Stimulated activated CD8-positive, alpha-beta memory T cell treated with anti-CD3 and anti-CD28 coated beads, Interleukin-15, amount 100 ng/mL, for 24 hours (primary cell): ENCODE data around the gene CNN1.
"Not testable (repeated sequence)": the region's sequence is repeated elsewhere in the genome, so short reads cannot be mapped to it uniquely, and the experiment has no call there.

Experiments used
- DNase-seq: peaks from one replicate; pipeline ENCODE4 v3.0.0-alpha.2; 2020; ENCODE audit warnings: low read depth

The CNN1 gene

GRCh38 chr19:11566164-11566563 lies 27.5 kb downstream of the CNN1 start:
- DNase-seq = no peak

- no peak for DNase-seq
Observed at GRCh38 chr19:11570039-11570462, 31.4 kb downstream of the CNN1 start.

- DNase-seq = not testable (repeated sequence)
Observed at GRCh38 chr19:11573354-11573753, 34.7 kb downstream of the CNN1 start.

- not testable (repeated sequence) for DNase-seq
Observed at GRCh38 chr19:11573763-11574162, 35.1 kb downstream of the CNN1 start.

DNA sequence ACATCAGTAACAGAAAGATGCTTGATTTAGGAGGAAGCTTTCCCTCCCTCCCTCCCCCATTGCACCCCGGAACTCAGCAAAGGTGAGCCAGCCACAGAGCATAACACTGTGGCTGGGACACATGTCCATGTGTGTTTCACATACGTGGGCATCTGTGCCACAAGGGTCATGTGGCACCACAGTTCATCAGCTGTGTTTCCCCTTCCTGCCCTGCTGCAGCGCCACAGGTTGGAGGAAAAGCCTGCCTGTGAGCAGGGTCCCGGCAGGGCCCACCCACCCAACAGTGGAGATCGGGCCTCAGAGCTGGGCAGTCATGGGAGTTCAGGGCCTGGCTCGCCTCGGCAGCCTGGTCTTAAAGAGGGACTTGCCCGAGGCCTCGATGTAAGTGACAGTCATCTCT lies 36.0 kb downstream of the CNN1 start:
- DNase-seq = no peak

DNA sequence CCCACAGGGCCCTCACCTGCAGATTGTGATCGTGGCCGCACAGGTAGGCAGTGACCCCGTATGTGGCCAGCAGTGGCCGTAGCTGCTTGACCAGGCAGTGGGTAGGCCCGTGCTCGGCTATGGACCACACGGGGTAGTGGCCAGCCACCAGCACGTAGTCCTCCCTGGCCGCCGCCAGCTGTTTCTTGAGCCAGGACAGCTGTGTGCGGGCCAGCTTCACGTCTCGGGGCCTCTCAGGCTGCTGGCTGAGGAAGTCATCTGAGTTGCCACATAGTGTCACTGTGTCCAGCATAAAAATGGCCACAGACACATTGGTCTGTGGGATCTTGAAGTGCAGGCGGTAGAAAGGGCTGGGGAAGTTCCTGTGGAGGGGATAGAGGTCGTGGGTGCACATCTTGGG lies 37.6 kb downstream of the CNN1 start:
- DNase-seq = no peak

DNA sequence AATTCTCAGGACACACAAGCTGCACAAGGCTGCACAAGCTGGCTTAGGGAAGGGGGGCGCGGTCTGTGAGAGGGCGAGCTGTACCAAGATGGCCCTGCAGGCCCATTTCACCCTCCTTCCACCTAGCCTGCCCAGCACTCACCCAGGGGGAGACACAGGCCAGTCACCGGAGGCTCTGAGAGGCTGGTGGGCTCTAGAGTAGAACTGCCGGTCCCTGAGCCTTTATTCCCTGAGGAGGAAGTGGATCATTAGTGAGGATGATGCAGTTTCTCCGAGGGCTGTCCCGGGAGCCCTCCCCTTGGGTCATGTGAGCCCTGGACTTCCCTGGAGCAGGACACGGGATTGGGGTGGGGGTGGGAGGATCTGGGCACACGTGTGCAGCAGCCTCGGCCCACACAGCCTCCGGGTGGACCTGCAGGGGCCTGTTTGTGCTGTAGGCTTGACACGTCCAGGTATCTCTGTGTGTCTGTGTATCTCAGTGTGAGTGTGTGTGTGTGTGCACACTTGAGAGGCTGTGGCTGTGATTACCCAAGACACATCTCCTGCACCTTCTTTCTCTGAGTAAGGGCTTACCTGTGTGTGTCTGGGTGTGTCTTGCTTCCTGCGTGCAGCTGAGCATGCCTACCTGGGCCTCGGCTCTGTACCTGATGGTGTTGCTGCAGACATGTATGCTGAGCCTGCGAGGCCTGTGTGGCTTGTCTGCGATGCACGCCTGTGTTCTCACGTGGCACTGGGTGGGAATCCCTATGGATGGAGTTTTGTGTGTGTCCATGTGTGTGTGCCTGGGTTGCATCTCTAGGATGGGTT lies 39.0 kb downstream of the CNN1 start, which contains the start of gene ACP5:
ACP5 (minus strand) TSS at position 195 of the 807 bp plus-strand sequence. CDS start 328 bp downstream, outside the sequence.
- DNase-seq = no peak

DNA sequence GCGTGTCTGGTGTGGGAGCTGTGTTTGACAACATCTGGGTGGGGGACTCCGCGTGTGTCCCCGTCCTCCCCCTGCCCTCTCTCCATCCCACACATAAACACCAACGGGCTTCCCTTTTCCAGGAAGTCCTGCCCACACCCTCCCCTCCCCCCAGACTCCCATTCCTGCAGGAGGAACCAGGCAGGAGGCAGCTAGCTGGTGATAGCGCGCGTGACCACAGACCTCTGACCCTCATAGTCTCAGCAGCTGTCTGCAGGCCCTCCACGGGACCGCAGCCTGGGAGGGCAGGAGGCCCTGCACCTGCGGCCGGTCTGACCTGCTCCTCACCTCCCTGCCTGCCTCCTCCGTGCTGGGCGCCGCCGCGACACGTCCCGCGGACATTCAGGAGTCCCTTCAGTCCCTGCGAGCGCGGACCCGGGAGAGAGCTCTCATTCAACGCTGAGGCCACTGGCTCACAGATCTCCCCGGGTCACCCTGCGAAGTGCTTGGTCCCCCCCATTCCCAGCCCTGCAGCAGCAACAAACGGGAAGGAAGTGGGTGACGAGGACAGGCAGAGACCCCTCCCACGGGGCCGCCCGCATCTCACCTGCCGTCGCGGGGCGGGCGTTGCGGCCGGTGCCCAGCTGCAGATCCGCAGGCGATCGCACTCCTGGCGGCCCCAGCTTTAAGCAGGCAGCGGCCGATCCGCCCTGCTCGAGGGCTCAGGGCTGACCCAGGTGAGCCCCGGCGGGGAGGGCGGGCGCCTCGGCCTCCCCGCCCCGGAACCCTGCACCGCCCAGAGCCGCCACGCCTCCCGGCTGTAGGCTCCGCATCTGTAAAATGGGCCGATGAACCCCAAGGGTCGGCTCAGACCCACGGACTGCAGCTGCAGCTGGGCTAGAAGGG lies 39.8 kb downstream of the CNN1 start:
- DNase-seq = no peak

DNA sequence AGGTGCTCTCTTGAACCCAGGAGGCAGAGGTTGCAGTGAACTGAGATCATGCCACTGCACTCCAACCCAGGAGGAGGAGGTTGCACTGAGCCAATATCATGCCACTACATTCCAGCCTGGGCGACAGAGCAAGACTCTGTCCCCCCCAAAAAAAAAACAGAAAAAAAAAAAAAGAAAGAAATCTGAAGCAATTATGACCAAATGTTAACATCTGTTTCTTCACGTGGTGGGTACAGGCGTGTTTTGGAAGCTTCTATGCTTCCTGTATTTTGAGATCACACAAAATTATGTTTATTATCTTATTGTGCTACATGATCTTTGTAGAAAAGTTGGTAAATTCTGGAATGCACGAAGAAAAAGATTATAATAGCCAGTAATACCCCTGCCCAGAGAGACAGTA lies 41.5 kb downstream of the CNN1 start:
- no peak for DNase-seq

DNA sequence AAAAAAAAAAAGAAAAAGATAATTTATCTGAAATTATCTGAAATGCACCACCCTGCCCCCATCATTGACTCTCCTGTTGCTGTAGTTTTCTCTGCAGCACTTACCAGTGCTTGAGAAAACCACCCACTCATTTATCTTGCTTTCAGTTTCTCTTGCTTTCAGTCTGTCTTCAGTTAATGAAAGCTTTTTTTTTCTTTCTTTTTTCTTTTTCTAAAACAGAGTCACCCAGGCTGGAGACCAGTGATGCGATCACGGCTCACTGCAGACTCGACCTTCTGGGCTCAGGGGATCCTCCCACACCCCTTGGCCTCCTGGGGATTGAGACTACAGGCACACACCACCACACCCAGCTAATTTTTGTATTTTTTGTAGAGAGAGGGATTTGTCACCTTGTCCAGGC lies 43.1 kb downstream of the CNN1 start:
- DNase-seq = no peak

GRCh38 chr19:11586331-11586730 lies 47.7 kb downstream of the CNN1 start:
- no peak for DNase-seq

DNA sequence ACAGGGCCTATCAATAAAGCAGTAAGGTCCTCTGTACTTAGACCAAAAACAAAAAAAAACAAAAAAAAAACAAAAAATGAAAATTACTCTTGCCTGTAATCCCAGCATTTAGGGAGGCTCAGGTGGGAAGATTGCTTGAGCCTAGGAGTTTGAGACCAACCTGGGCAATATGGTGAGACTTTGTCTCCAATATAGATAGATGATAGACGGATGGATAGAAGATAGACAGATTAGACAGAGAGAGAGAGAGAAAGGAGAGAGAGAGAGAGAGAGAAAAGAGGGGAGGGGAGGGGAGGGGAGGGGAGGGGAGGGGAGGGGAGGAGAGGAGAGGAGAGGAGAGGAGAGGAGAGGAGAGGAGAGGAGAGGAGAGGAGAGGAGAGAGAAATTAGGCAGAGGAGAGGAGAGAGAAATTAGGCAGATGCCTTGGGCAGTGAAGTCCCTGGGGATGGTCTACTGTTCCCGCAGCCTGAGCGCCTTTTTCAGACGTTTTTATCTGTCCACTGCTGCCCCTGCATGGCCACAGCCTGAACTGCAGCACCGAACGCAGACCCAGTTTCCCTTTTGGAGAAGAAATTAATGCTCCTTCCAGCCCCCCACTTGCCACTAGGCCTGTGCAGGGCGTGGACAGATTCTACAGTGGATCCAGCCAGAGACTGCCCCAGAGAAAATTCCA lies 48.8 kb downstream of the CNN1 start:
- DNase-seq = peak; percentile 56

GRCh38 chr19:11587975-11588631 lies 49.5 kb downstream of the CNN1 start:
- DNase-seq = no peak

DNA sequence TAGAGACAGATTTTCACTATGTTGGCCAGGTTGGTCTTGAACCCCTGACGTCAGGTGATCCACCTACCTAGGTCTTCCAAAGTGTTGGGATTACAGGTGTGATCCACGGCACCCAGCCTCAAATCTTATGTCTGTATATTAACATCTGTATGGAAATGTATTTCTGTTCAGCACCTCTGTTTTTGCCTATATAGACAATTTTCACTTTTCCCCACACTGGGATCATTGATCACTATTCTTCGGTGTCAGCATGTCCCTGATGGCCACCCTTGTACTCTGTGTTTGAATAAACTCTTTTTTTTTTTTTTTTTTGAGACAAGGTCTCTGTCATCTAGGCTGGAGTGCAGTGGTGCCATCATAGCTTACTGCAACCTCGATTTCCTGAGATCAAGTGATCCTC lies 55.4 kb downstream of the CNN1 start:
- no peak for DNase-seq

- no peak for DNase-seq
Observed at GRCh38 chr19:11596156-11596555, 57.5 kb downstream of the CNN1 start.

DNA sequence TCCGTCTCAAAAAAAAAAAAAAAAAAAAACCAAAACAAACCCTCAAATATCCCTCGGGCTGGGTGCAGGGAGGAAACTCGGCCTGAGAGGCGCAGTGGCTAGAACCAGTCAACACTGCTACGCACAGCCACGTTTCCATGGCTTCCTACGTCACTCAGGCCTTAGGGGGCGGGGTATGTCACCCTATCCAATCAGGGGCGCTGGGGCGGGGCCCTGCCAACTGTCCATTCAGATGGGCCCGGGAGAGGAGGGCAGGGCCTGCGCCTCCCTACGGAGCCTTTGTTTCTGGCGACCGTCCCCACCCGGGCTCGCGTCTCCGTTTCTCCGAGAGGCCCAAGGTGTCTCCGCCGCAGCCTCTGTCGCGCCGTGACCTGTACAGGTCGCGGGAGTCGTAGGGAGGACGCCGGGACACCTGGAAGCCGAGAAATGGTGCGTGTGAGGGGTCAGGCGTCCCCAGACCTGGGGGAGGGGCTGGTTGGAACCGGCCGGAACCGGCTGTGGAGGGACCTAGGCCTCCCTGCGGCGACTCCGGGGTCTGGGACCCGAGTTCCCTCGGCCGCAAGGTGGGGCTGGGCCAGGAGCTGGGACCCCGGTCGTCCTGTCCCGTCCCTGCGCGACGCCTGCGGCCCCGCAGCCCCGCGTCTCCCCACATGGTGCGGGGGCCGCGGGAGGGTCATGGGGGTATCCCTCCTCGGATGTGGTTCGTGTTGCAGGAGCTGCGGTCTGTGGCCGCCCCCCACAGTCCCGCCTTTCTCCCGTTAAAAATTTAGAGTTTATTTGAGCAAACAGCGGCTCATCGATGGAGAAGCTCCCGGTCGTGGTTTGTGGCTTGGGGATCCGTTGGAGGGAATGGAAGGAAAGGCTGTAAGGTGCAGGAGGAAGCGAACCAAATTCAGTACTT lies 58.8 kb downstream of the CNN1 start, which contains the start of gene ZNF627:
ZNF627 (plus strand) TSS at position 282 of the 901 bp plus-strand sequence; CDS start at position 427, 145 bp downstream.
- DNase-seq = peak; percentile 80

DNA sequence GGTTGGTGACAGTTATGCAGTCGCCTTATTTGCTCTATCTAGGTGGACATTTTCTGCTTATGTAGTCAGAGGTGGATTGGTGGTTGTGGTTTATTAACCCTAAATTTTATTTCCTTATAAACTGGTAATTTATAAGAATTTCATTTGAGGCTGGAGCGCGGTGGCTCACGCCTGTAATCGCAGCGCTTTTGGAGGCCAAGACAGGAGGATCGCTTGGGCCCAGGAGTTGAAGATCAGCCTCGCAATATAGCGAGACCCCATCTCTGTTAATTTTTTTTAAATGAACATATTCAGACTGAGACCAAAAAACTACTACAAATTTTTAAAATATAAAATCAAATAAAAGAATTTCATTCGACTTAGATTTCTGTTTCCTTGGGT lies 59.4 kb downstream of the CNN1 start:
- DNase-seq = no peak

DNA sequence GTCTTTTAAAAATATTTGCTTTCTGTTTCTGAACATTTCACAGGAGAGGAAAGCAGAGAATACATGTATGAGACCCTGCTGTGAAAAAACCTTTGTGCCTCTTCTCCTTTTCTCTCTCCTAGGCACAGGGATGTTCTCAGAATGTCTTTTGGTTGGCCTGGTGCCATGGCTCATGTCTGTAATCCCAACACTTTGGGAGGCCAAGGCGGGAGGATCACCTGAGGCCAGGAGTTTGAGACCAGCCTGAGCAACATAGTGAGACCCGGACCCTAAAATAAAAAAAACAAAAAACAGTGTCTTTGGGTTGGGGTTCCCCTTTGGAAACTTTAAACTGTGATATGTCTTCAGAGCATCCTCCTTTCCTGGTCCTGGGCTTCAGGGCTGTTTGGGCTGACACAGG lies 60.1 kb downstream of the CNN1 start:
- no peak for DNase-seq

- DNase-seq = not testable (repeated sequence)
Observed at GRCh38 chr19:11599704-11600103, 61.1 kb downstream of the CNN1 start.
